ENCODE data around the gene SMIM24.
A peak's percentile ranks its signal among the peaks of the same experiment; 100 is the strongest.
"Not testable (repeated sequence)": the region's sequence is repeated elsewhere in the genome, so short reads cannot be mapped to it uniquely, and the experiment has no call there.

The SMIM24 gene

GRCh38 chr19:3452171-3452941 lies 28.0 kb downstream of the SMIM24 start:
- H3K9me3 Mint-ChIP-seq, result no peaks in the 10 kb centered on the region

DNA sequence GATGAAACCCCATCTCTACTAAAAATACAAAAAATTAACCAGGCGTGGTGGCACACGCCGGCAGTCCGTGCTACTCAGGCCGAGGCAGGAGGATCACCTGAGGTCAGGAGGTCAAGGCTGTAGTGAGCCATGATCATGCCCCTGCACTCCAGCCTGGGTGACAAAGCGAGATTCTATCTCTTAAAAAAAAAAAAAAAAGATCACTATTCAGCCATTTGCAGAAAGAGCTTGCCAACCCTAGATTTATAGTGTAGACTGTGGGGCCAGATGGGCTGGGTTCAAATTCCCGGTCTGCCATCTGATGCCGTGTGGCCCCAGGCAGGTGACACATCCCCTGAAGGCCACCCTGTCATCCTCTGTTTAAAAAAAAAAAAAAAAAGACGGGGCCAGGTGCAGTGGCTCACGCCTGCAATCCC lies 28.9 kb downstream of the SMIM24 start:
- Mint-ChIP-seq H3K4me3 (no peak overlapping the region), H3K4me1 (ENCODE audit: low read depth) (no peaks in the 10 kb centered on the region), H3K9me3 (no peaks in the 10 kb centered on the region), H3K36me3 (ENCODE audit: low read depth) (peaks cover 57% of the 10 kb centered on the region), H3K27ac (no peak overlapping the region), H3K27me3 (no peaks in the 10 kb centered on the region)
- no peak for DNase-seq

More at GRCh38 chr19:3452171-3452941, 28.0 kb downstream of the SMIM24 start:
- H3K4me1 Mint-ChIP-seq (ENCODE audit: low read depth), result no peaks in the 10 kb centered on the region
- no peak overlapping the region for H3K27ac Mint-ChIP-seq
- H3K36me3 Mint-ChIP-seq (ENCODE audit: low read depth), result peaks cover 59% of the 10 kb centered on the region
- H3K27me3 Mint-ChIP-seq, result no peaks in the 10 kb centered on the region
- H3K4me3 Mint-ChIP-seq, result no peak overlapping the region
- DNase-seq, result no peak

DNA sequence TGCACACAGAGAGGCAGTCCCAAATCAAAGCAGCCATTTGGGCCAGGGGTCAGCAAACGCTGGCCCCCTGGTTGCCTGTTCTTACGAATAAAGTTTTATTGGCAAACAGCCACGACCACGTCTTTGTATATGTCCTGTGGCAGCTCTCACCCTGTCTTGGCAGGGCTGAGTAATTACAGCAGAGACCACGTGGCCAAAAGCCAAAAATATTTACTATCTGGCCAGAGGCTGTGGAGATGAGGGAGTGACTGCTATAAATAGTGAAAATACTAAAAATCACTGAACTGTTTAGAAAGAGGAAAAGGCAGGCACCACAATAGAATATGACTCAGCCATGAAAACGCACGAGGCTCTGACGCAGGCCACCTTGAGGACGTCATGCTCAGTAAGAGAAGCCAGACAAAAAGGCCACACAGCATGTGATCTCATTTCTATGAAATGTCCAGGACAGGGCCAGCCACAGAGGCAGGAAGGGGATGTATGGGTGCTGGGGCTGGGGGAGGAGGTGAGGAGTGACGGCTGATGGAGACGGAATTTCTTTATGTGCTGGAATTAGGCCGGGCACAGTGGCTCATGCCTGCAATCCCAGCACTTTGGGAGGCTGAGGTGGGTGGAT lies 29.4 kb downstream of the SMIM24 start:
- Mint-ChIP-seq H3K36me3 (ENCODE audit: low read depth) (peaks cover 61% of the 10 kb centered on the region), H3K27ac (peak overlapping the region; percentile 74), H3K27me3 (no peaks in the 10 kb centered on the region), H3K4me3 (no peak overlapping the region), H3K4me1 (ENCODE audit: low read depth) (no peaks in the 10 kb centered on the region), H3K9me3 (no peaks in the 10 kb centered on the region)
- no peak for DNase-seq

DNA sequence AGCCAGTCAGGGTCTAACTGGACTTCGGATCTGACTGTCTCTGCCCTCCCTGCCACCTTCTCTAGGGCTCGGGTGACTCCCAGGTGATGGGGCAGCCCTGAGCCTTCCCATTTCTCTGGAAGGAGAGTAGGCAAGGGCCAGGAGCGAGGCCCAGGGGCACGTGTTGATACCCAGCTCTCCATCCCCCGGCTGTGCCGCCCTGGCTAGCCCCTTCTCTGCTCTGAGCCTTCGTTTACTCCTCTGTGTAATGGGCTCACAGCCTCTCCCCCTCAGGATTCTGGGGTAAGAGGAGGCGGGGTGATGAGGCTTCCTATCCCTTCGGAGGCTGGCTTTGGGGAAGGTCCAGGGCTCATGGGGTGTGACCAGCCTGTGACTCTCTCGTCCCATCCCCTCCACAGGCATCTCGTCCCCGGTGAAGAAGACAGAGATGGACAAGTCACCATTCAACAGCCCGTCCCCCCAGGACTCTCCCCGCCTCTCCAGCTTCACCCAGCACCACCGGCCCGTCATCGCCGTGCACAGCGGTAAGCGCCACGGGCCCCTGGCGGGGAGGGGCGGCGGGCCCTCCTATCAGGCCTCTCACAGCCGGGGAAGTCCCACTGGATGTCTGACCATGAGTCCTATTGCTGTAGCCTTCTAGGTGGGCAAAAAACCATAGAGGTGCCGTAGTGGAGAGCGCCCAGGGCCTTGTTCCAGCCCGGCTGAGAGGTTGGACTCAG lies 31.6 kb downstream of the SMIM24 start:
- Mint-ChIP-seq H3K36me3 (ENCODE audit: low read depth) (peaks cover 65% of the 10 kb centered on the region), H3K4me1 (ENCODE audit: low read depth) (peaks cover 3% of the 10 kb centered on the region), H3K27me3 (no peaks in the 10 kb centered on the region), H3K27ac (no peak overlapping the region), H3K4me3 (no peak overlapping the region), H3K9me3 (no peaks in the 10 kb centered on the region)
- DNase-seq, result no peak

- not testable (repeated sequence) for H3K9me3 Mint-ChIP-seq; H3K4me1 Mint-ChIP-seq (ENCODE audit: low read depth); DNase-seq; H3K27me3 Mint-ChIP-seq; H3K4me3 Mint-ChIP-seq; H3K27ac Mint-ChIP-seq
- peaks cover 57% of the 10 kb centered on the region for H3K36me3 Mint-ChIP-seq (ENCODE audit: low read depth)
Measured at GRCh38 chr19:3446657-3447056, 33.7 kb downstream of the SMIM24 start.

DNA sequence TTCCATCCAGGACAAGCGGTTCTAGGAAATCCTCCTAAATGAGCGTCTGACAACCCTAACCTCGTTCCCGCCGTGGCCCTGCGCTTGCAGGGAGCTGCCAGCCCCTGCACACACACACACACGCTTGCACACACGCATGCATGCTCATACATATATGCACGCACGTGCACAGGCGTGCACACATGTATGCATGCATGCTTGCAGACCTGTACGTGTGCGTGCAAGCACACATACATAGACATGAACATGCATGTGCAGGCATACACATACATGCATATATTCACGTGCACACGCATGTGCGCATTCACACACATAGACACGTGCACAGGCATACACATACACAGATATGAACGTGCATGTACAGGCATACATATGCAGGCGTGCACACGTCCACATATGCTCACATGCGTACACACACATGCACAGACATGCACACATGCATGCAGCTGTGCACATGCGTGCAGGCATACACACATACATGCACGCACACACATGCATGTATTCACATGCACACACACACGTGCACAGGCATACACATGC lies 35.6 kb downstream of the SMIM24 start:
- H3K27me3 Mint-ChIP-seq, result no peaks in the 10 kb centered on the region
- no peaks in the 10 kb centered on the region for H3K9me3 Mint-ChIP-seq
- DNase-seq, result no peak
- peaks cover 47% of the 10 kb centered on the region for H3K36me3 Mint-ChIP-seq (ENCODE audit: low read depth)
- H3K4me3 Mint-ChIP-seq, result no peak overlapping the region
- H3K27ac Mint-ChIP-seq, result no peak overlapping the region
- H3K4me1 Mint-ChIP-seq (ENCODE audit: low read depth), result peaks cover 8% of the 10 kb centered on the region

DNA sequence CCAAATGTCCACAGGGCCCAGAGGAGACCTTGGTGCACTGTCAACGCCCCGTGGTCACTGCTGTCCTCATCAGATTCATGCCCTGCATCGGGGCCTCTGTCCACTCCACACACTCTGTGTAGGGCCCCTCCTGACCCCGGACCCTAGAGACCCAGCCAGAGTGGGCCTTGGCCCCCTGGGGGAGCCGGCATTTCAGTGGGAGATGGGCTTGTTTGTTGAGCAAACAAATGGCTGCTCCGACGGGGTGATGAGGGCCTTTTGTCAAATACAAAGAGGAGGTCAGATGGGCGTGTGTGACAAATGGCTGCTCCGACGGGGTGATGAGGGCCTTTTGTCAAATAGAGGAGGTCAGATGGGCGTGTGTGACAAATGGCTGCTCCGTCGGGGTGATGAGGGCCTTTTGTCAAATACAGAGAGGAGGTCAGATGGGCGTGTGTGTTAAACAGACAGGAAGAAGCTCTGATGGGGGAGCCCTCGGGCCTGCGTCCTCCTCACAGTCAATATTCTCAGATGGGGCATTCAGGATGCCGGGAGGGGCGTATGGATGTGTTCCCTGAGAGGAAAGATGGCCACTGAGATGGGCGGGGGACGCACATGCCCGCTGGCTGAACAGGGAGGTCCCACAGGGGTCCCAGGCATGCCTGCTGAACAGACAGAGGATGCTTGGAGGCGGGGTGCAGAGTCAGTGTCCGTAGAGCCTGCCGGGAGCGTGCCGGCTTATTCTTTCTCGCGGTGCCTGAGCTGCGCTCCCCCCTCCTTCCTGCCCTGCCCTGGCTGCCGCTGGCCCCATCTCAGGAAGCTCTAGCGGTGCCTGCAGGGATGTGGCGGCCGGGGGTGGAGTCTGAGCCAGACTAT lies 36.3 kb downstream of the SMIM24 start:
- Mint-ChIP-seq H3K27me3 (no peaks in the 10 kb centered on the region), H3K27ac (no peak overlapping the region), H3K36me3 (ENCODE audit: low read depth) (peaks cover 42% of the 10 kb centered on the region), H3K9me3 (no peaks in the 10 kb centered on the region), H3K4me3 (no peak overlapping the region), H3K4me1 (ENCODE audit: low read depth) (peaks cover 8% of the 10 kb centered on the region)
- DNase-seq, result no peak

- H3K4me3 Mint-ChIP-seq, result no peak overlapping the region
- DNase-seq, result no peak
- H3K36me3 Mint-ChIP-seq (ENCODE audit: low read depth), result peaks cover 45% of the 10 kb centered on the region
- H3K9me3 Mint-ChIP-seq, result no peaks in the 10 kb centered on the region
- no peak overlapping the region for H3K27ac Mint-ChIP-seq
- H3K27me3 Mint-ChIP-seq, result no peaks in the 10 kb centered on the region
- peaks cover 8% of the 10 kb centered on the region for H3K4me1 Mint-ChIP-seq (ENCODE audit: low read depth)
Measured at GRCh38 chr19:3442487-3443071, 37.7 kb downstream of the SMIM24 start.

DNA sequence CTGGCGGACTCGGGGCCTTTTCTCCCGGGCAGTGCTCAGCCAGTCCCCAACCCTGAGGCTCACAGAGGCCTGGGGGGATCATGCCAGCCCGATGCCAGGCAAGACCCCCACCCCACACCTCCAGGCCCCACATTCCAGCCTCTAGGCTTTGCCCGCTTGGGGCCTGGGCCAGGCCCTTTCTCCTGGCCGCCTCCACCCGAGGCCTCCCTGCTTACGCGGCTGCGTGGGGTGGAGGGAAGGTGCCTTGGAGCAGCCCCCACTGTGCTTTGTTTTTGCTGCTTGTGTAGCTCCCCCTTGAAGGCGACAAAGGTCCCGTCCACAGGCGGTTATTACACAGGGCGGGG lies 38.4 kb downstream of the SMIM24 start:
- Mint-ChIP-seq H3K27ac (no peak overlapping the region), H3K4me3 (no peak overlapping the region), H3K4me1 (ENCODE audit: low read depth) (peaks cover 8% of the 10 kb centered on the region), H3K27me3 (no peaks in the 10 kb centered on the region), H3K36me3 (ENCODE audit: low read depth) (peaks cover 47% of the 10 kb centered on the region), H3K9me3 (no peaks in the 10 kb centered on the region)
- DNase-seq, result no peak

- H3K4me1 Mint-ChIP-seq (ENCODE audit: low read depth), result peaks cover 8% of the 10 kb centered on the region
- H3K4me3 Mint-ChIP-seq, result no peak overlapping the region
- no peaks in the 10 kb centered on the region for H3K27me3 Mint-ChIP-seq
- H3K9me3 Mint-ChIP-seq, result no peaks in the 10 kb centered on the region
- H3K27ac Mint-ChIP-seq, result no peak overlapping the region
- no peak for DNase-seq
- H3K36me3 Mint-ChIP-seq (ENCODE audit: low read depth), result peaks cover 45% of the 10 kb centered on the region
Measured at GRCh38 chr19:3441089-3441985, 39.0 kb downstream of the SMIM24 start.

- Mint-ChIP-seq H3K27ac (no peak overlapping the region), H3K36me3 (ENCODE audit: low read depth) (peaks cover 38% of the 10 kb centered on the region)
- peak; percentile 67 for DNase-seq
Measured at GRCh38 chr19:3440082-3440481, 40.2 kb downstream of the SMIM24 start.

GRCh38 chr19:3434630-3435553 lies 45.4 kb downstream of the SMIM24 start:
- peaks cover 2% of the 10 kb centered on the region for H3K9me3 Mint-ChIP-seq
- peaks cover 36% of the 10 kb centered on the region for H3K36me3 Mint-ChIP-seq (ENCODE audit: low read depth)
- peak; percentile 99 for DNase-seq
- no peaks in the 10 kb centered on the region for H3K27me3 Mint-ChIP-seq
- H3K4me1 Mint-ChIP-seq (ENCODE audit: low read depth), result peaks cover 18% of the 10 kb centered on the region
- H3K27ac Mint-ChIP-seq, result peak overlapping the region; percentile 100
- peak overlapping the region; percentile 93 for H3K4me3 Mint-ChIP-seq

More at GRCh38 chr19:3440082-3440481, 40.2 kb downstream of the SMIM24 start:
- peaks cover 13% of the 10 kb centered on the region for H3K4me1 Mint-ChIP-seq (ENCODE audit: low read depth)
- no peaks in the 10 kb centered on the region for H3K27me3 Mint-ChIP-seq
- no peaks in the 10 kb centered on the region for H3K9me3 Mint-ChIP-seq
- no peak overlapping the region for H3K4me3 Mint-ChIP-seq
